Measurements from ENCODE around the gene TMPRSS13.

- TF ChIP-seq POLR2AphosphoS5 (IDR thresholded peaks at IDR 0.05) (no peak), CTCF (IDR thresholded peaks at IDR 0.05) (no peak)
These were observed 58.0 kb downstream of the TMPRSS13 start for GRCh38 chr11:117871160-117871559.
